OCI-LY7 (cell line): Measurements from ENCODE around the gene RASGRP1. TPM values are rescaled to one million over a fixed set of nuclear protein-coding genes. Genes with fewer than 3 reads are reported as not detected.

ENCODE experiments used
- BruUV-seq: library from RNA; stranded (reverse); fragments of 400-500 nt; replicated peaks from 2 replicates; lab custom pipeline; 2021; lab: Mats Ljungman, UMichigan
- CTCF ChIA-PET: fragments of 300-600 bp; sonication (Branson Sonifier 250); formaldehyde crosslinking; loops from one replicate; lab custom pipeline; 2022; ENCODE audit warnings: antibody characterized with exemption; ENCODE audit not compliant: unreplicated experiment; lab: Charles Lee
- POLR2A ChIA-PET: fragments of 300-600 bp; sonication (Branson Sonifier 250); formaldehyde crosslinking; loops from one replicate; lab custom pipeline; 2022; ENCODE audit warnings: antibody characterized with exemption; lab: Charles Lee
- DNase-seq: peaks from one replicate; pipeline ENCODE4 v3.0.0-alpha.2; 2015; ENCODE audit warnings: low spot score
- H2AFZ ChIP-seq: fragments of 200-600 bp; sonication (generic), shearing (Covaris generic); 2 replicates; pipeline ENCODE4 v1.6.1; 2014; ENCODE audit warnings: mild to moderate bottlenecking, antibody characterized with exemption, low read length, moderate library complexity
- H3K27ac ChIP-seq: fragments of 200-600 bp; sonication (generic); 2 replicates; pipeline ENCODE4 v1.5.1; 2014; ENCODE audit warnings: mixed run types, low read depth, mild to moderate bottlenecking, moderate library complexity, low read length, inconsistent platforms; ENCODE audit not compliant: poor library complexity, severe bottlenecking
- H3K36me3 ChIP-seq: fragments of 200-600 bp; sonication (generic); 2 replicates; pipeline ENCODE4 v1.6.1; 2014; ENCODE audit warnings: mild to moderate bottlenecking, antibody characterized with exemption, low read length, moderate library complexity, mixed read lengths; ENCODE audit not compliant: insufficient read depth
- H3K4me1 ChIP-seq: fragments of 200-600 bp; sonication (generic); 2 replicates; pipeline ENCODE4 v1.5.1; 2014; ENCODE audit warnings: mild to moderate bottlenecking, low read length; ENCODE audit not compliant: insufficient read depth, poor library complexity, severe bottlenecking
- H3K4me2 ChIP-seq: fragments of 200-600 bp; sonication (generic); 2 replicates; pipeline ENCODE4 v1.6.1; 2014; ENCODE audit warnings: mild to moderate bottlenecking, low read length
- H3K4me3 ChIP-seq: fragments of 200-600 bp; sonication (generic); 2 replicates; pipeline ENCODE4 v1.5.1; 2014; ENCODE audit warnings: mild to moderate bottlenecking, low read depth, low read length; ENCODE audit not compliant: poor library complexity, severe bottlenecking
- H3K79me2 ChIP-seq: fragments of 200-600 bp; sonication (generic); 2 replicates; pipeline ENCODE4 v1.6.1; 2016; ENCODE audit warnings: low read depth, mild to moderate bottlenecking, low read length, moderate library complexity, mixed read lengths; ENCODE audit not compliant: insufficient read depth
- H3K9me2 ChIP-seq: fragments of 200-600 bp; sonication (generic); 2 replicates; pipeline ENCODE4 v1.6.1; 2016; ENCODE audit warnings: mild to moderate bottlenecking, low read length, mixed read lengths; ENCODE audit not compliant: insufficient read depth
- H3K9me3 ChIP-seq: fragments of 200-600 bp; sonication (generic); 2 replicates; pipeline ENCODE4 v1.6.1; 2014; ENCODE audit warnings: mild to moderate bottlenecking, mixed run types, low read length, mixed read lengths
- H4K20me1 ChIP-seq: fragments of 200-600 bp; sonication (generic); 2 replicates; pipeline ENCODE4 v1.6.1; 2014; ENCODE audit warnings: mild to moderate bottlenecking, antibody characterized with exemption, low read length, moderate library complexity, mixed read lengths; ENCODE audit not compliant: insufficient read depth
- EZH2phosphoT487 ChIP-seq: fragments of 200-600 bp; sonication (generic); IDR thresholded peaks from 2 replicates; pipeline ENCODE4 v1.6.1; 2018; ENCODE audit warnings: low read depth, borderline replicate concordance, mild to moderate bottlenecking, mixed run types, antibody characterized with exemption, low read length, moderate library complexity, mixed read lengths
- intact Hi-C: fragments of 100-400 bp; cut with micrococcal nuclease; formaldehyde crosslinking; loops from one replicate; pipeline ENCODE4 v1.10.0; 2022; ENCODE audit not compliant: unreplicated experiment
- total RNA-seq, 2 experiments: library from RNA; depleted of rRNA in 1 of 2; stranded (reverse); fragments of >200 nt in 1 of 2; shearing (Covaris generic) in 1 of 2; gene quantifications; 2 replicates each; pipeline ENCODE4 v1.2.3, GENCODE V29; 2014 to 2022
- TF ChIP-seq, protein P1 (sequence below): fragments of 200-600 bp; sonication (generic); conservative IDR thresholded peaks from 2 replicates; pipeline ENCODE4 v1.5.1; 2014; ENCODE audit warnings: mild to moderate bottlenecking, antibody characterized with exemption, low read length, moderate library complexity, mixed read lengths

Gene RASGRP1
- total RNA-seq, 2 experiments from 2014 or later, result 6.1 to 17.2 TPM

GRCh38 chr15:38554354-38554753 is 10.3 kb downstream of the RASGRP1 start:
- Histone ChIP-seq H3K79me2 (no peaks in the 10 kb centered on the region), H2AFZ (no peak overlapping the region), H4K20me1 (no peaks in the 10 kb centered on the region; the same call in 1 of the 2 replicates), H3K4me1 (no peaks in the 10 kb centered on the region), H3K27ac (no peak overlapping the region), H3K36me3 (no peaks in the 10 kb centered on the region), H3K9me3 (no peaks in the 10 kb centered on the region), H3K4me2 (no peak overlapping the region), H3K9me2 (no peaks in the 10 kb centered on the region), H3K4me3 (no peak overlapping the region)
- BruUV-seq, result no TSS peak
- intact Hi-C loops, result no loop called here
- CTCF ChIA-PET, result no interaction called here
- POLR2A ChIA-PET, result interaction anchor here (0.9 kb wide), 1 partner anchor 11 kb away, joined by 11 read pairs; no protein-coding TSS in a partner anchor
- no peak for DNase-seq
- no peak for TF ChIP-seq EZH2phosphoT487
- TF ChIP-seq, protein P1, sequence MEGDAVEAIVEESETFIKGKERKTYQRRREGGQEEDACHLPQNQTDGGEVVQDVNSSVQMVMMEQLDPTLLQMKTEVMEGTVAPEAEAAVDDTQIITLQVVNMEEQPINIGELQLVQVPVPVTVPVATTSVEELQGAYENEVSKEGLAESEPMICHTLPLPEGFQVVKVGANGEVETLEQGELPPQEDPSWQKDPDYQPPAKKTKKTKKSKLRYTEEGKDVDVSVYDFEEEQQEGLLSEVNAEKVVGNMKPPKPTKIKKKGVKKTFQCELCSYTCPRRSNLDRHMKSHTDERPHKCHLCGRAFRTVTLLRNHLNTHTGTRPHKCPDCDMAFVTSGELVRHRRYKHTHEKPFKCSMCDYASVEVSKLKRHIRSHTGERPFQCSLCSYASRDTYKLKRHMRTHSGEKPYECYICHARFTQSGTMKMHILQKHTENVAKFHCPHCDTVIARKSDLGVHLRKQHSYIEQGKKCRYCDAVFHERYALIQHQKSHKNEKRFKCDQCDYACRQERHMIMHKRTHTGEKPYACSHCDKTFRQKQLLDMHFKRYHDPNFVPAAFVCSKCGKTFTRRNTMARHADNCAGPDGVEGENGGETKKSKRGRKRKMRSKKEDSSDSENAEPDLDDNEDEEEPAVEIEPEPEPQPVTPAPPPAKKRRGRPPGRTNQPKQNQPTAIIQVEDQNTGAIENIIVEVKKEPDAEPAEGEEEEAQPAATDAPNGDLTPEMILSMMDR, result no peak

- Histone ChIP-seq H3K9me2 (no peaks in the 10 kb centered on the region), H3K79me2 (no peaks in the 10 kb centered on the region), H3K4me3 (no peak overlapping the region), H3K4me2 (no peak overlapping the region), H3K27ac (no peak overlapping the region), H4K20me1 (no peaks in the 10 kb centered on the region; the same call in 1 of the 2 replicates), H2AFZ (no peak overlapping the region), H3K4me1 (no peaks in the 10 kb centered on the region), H3K36me3 (no peaks in the 10 kb centered on the region), H3K9me3 (no peaks in the 10 kb centered on the region)
- intact Hi-C loops, result no loop called here
- DNase-seq, result no peak
- no peak for TF ChIP-seq EZH2phosphoT487
- TF ChIP-seq, protein P1, result no peak
- CTCF ChIA-PET, result no interaction called here
- POLR2A ChIA-PET, result interaction anchor here (0.6 to 1.3 kb wide), 5 partner anchors 11 to 826 kb away, joined by 3 to 4 read pairs (median 3); no protein-coding TSS in a partner anchor
- BruUV-seq, result no TSS peak
Measured at GRCh38 chr15:38553071-38553470, 11.5 kb downstream of the RASGRP1 start.
